ENCODE data around the gene KIAA1614.
"Not testable (repeated sequence)": the region's sequence is repeated elsewhere in the genome, so short reads cannot be mapped to it uniquely, and the experiment has no call there.

Gene KIAA1614

DNA sequence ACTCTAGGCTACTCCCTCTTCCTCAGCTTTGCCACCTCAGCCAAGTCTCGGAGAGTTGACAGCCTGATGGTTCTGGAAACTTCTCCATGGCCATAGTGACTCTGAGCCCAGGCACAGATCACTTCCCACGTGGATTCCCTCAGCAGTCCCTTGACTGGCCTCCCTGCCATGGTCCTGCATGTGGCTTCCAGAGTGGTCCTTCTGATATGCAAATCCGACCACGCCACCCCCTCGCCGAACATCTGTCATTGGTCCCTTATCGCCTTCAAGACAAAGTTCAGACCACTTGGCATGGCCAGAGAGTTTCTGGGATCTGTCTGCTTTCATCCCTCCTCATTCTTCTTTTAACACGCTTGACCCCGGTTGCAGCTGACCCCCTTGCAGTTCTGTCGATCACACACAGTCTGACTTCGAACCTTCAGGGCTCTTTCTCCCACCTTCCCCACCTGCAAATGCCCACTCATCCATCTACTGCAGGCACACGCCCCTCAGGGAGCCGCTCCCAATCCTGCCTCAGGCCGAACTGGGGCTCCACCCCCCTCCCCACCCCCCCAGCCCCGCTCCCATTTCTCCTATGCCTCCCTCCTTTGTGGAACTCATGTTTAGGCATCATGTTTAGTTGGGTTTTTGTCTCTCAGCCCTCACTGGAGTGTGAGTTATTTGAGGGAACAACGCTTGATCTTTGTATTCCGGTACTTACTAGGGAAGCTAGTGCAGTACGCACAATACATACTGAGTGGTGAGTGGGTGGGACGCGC is 29.0 kb downstream of the KIAA1614 start:
- DNase-seq (ENCODE audit: low spot score): no peak

DNA sequence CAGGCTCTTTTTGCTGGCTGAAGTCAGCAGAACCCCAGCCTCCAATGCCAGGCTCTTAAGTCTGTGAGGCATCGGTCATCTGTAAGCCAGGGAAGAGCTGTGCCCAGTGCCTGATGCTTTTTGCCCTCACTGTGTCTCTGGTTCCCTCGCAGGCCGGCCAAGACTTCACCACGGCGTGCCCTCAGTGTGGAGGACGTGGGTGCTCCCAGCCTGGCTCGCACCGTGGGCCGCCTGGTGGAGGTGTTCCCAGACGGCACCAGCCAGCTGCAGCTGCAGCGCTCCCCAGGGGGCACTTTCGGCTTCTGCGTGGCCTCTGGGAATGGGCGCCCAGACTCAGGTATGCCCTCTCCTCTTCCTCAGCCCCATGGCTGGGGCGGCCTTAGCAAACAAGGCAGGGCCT is 32.5 kb downstream of the KIAA1614 start:
- DNase-seq (ENCODE audit: low spot score): no peak

DNA sequence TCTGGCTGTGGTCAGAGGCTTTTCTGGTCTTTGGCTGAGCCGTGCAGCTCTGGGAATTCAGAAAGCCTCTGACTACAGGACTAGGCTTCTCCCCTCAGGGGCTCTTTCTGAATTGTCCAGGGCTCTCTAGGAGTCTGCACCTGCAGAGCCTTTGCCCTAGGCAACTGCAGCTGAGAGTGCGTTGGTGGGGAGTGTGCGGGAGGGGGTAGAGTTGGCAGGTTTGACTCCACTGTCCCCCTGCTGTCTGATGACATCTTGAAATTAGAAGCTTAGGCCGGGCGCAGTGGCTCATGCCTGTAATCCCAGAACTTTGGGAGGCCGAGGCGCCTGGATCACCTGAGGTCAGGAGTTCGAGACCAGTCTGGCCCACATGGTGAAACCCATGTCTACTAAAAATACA is 32.9 kb downstream of the KIAA1614 start:
- DNase-seq (ENCODE audit: low spot score): no peak

DNA sequence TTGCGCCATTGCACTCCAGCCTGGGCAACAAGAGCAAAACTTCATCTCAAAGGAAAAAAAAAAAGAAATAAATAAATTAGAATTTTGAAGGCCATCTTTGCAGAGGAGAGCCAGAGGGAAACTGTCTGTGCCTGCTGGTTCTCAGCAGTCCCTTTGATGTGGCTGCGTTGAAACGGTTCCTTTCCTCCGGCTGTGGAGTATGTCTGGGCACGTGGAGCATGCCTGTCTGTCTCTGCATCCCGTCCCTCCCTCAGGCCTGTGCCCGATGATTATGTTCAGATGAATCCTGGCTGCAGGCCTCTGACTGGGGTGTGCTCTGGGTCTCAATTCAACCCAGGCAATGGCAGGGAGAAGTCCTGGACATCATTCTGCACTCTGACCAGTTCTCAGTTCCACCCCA is 33.4 kb downstream of the KIAA1614 start:
- DNase-seq (ENCODE audit: low spot score): no peak

DNA sequence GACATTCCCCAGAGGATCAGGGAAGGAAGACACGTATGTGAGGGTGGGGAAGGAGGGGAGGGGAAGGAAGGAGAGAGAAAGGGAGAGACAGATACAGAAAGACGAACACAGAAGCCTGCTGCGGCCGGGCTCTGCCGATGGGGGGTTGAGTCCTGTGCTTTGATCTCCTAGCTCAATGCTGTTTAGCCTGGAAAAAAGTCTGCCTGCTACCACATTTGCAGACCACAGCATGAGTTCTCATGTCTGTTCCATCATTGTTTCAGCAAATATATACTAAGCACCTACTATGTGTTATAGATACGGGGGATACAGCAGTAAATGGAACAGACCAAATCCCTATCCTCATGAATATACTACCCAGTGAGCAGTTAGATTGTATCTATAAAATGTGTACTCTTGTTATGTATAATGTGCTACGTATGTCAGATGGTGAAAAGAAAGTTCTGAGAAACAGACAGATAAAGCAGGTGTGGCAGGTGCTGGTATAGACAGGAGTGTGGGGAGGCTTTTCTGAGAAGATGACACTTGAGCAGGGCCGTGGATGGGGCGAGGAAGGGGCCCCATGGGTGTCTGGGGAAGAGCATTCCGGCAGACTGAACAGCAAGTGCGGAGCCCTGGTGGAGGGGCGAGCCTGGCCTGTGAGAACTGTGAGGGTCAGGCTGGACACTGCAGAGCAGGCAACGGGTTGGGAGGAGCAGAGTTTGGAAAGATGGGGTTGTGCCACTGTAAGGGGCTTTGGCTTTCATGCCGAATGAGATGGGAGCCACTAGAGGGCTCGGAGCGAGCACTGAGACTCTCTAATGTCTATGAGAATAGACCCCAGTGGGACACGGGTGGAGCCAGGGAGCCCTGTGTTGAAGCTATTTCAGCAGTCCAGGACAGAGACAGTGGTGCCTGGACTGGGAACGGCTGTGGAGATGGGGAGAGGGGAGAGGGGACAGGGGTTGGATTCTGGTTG is 34.1 kb downstream of the KIAA1614 start:
- DNase-seq (ENCODE audit: low spot score): no peak

DNA sequence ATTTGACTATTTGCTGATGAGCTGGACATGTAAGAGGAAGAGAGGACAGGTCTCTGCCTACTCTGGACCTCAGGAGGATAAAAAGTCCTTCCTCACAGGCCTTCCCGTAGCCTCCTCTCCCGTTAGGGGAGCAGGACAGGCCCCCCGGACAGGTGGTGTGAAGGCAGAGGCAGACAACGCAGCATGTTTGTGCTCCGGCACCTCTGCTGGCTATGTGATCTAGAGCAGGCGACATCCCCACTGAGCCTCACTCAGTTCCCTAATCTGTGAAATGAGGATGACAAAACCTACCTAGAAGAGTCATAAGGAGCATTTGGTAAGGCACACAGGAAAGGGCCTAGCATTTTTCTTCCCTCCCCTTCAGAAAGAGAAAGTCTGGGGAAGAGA is 34.8 kb downstream of the KIAA1614 start:
- no peak for DNase-seq (ENCODE audit: low spot score)

DNA sequence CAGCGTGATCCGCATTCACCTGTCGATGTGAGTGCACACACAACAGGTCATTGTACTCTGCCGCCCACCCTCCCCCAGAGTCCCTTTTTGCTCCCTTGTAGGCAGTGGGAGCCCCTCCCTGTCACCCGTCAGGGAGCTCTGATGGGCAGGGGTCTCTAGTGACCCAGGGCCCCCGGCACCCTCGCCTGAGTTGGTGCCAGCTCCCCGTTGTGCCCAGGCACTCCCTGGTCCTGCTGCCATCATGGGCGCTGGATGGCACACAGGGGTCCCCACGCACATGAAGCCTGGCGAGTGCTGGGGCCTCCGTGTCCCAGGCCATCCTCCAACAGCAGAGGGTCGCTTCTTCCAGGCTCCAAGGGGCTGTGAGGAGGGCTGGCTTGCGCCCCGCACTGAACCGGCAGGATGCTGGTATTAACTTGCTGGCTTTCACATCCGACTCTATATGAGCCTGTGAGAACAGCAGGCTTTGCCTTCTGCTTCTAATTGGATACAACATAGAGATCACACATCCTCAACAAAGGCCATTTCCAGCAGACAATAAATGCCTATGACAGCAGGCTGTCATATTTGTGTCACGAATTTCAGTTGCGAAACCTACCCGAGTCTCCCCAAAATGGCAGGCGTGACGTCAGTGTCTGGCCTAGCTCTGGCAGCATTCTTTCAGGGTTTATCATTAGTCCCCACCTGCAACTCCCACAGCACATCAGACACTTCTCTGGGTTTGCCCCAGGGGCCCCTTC is 35.4 kb downstream of the KIAA1614 start:
- no peak for DNase-seq (ENCODE audit: low spot score)

DNA sequence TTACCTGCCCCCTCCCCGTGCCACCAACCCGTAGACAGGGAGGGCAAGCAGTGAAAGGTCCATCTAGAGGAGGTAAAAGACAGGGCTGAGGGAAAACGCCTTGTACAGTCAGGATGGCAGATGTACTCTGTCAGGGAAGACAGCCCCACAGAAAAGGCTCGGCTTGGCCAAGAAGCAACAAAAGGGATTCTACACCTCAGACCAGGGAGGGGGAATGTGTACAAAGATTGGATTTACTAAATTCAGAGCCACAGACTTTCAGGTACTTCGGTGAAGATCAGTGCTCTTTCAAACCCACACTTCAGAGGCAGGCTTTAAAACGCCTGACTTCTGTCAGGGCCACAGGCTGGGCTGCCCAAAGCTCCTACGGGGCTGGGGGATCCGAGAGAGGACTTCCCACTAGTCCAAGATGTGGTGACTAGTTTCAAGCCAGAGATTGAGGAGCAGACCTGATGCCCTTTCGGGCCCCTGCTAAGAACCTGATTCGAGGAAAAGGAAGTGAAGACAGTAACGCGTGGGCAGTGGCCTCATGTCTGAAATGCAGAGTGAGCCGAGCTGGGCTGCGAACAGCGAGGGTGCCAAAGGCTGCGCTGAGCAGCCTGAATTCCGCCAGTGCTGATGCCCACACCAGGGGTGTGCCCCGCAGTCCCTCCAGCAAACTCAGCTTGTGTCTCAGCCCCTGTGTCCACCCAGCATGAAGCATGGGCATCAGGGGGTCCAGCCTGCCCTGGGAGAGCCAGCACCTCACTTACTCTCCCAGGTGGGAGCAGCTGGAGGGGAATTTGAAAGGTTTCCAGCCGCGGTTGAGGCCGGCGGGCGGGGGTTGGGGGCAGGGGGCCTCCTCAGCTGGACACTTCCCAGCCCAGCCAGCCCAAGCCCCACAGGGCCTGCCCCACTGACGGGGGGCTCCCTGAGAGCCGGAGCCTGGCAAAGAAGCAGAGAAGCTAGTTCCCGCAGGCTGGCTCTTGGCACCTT is 36.2 kb downstream of the KIAA1614 start:
- DNase-seq (ENCODE audit: low spot score): no peak

DNA sequence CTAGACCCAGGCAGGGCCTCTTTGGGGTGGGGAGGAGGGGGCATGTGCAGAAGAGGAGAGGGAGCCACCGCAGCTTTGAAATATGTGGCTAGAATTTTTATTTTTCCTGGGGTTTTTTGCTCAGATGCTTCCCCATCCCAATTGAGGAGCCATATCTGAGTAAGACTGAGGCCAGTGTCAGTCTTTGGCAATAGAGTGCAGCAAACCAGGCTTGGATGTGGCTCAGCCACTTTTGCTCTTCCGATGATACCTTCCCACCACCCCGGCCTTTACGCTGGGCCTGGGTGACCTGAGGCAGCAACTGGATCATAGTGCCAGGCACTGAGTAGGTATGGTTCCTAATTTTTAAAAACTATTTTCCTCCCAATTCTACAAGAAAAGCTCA is 36.9 kb downstream of the KIAA1614 start:
- no peak for DNase-seq (ENCODE audit: low spot score)

DNA sequence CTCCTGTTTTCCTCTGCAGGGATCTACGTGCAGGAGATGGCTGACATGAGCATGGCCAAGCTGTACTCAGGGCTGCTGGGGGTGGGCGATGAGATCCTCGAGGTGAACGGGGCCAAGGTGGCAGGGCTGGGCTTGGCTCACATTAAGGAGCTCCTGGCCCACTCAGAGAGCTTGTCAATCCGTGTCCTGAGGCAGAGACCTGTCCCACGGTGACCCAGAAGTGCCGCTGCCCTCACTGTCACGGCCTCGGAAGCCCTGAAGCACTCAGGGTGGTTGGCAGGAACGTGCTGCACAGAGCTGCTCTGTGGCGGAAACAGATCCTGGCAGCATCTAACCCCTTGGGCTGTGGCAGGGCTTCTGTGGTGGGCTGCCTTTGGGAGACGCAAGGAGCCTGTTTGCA is 37.6 kb downstream of the KIAA1614 start:
- DNase-seq (ENCODE audit: low spot score): no peak

DNA sequence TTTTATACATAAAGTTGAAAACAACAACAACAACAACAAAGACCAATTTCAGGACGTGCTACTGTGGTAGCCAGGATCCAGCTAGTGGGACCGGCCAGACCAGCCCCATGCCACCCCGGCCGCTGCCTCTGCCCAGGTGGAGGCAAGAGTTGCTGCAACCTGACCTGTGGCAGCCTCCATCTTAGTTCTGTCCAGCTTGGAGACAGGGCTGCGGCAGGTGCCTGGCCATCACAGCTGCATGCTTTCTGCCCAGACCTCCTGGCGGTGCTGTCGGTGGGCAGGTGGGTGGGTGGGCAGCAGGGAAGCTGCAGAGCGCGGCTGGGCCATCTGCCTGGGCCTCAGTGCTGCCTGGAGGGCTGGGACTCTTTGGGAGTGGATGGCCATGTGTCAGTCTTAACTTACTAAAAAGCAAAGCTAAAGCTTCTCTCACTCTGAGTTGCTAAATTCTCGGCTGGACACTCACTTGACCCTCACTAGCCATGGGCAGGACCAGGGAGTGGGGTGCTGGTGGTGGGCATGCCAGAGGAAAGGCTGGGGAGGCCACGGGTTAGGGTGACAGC is 38.6 kb downstream of the KIAA1614 start:
- DNase-seq (ENCODE audit: low spot score): no peak

DNA sequence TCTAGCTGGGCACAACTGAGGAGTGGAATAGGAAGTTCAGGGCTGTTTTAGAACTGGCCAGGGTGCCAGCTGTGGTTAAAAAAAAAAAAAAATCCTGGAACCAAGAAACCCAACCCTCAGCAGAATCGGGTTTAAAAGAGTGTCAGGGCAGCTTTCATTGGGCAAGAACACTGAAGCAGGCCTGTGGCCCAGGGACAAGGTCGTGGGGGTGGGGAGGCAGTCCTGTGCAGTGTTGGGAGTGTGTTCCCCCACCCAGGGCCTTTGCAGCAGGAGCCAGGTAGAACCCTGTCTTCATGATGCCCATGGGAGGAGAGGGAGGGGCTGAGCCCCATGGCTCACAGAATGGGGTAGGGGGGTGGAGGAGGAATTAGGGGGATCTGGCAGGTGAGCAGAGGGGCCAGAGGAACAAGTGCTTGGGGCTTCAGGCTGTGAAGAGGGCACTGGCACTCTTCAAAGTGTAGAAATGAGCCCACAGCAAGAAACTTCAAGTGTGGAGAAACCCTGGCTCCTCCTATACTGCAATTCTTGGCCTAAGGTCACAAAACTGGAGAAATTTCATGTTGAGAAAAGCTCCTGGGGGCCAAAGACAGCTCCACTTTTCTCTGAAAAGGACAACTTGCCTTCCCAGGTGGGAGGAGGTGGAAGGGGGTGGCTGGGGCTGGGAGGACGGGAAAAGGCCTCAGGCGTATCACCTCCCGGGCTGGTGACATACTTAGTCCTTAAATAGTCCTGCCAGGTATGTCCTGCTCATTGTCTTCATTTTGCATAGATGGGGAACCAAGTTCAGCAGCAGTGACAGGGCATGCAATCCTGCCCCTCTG is 39.3 kb downstream of the KIAA1614 start:
- no peak for DNase-seq (ENCODE audit: low spot score)

DNA sequence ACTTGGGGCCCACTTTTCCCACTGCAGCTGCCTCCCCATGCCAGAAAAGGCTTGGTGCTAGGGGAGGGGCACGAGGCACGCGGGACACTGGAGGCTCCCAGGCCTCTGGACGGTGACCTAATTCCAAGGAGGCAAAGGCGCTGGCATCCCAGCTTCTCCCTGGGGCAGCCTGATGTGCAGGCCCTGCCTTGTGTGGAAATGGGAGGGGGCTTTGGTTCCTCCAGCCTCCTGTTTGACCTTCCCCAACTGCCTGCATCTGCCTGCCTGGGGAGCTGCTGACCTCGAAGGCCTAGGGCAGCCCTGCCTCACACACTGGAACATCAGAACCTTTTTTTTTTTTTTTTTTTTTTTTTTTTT is 39.9 kb downstream of the KIAA1614 start:
- no peak for DNase-seq (ENCODE audit: low spot score)

DNA sequence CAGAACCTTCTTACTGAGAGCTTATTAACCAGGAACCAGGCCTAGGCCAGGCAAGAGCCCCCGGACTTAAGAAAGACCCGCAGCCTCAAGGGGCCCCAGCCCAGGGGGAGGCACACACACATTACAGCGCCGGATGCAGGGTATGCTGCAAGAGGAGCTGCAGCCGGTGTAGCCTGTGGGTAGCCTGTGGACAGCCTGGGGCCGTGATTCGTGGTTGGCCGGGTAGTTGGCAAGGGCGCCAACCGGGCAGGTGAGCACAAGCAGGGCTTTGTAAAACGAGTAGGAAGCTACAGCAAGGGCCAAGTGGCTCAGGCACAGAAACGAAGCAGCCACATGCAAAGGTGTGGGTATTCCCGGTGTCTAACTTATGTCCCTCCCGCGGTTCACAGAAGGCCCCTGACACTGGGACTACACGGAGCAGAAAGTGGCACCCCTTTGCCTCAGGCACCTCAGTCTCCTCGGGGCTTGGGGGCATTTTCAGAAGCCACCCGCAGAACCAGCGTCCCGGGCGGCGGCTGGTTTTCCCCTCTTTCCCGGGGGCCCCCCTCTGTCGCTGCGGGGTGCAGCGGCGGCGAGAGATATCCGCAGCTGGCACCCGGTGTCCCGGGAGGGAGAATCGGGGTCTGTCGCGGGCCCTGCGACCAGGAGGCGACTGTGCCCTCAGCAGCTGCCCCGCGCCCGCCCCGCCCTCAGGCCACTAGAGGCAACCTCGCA is 40.8 kb downstream of the KIAA1614 start:
- DNase-seq (ENCODE audit: low spot score): no peak

DNA sequence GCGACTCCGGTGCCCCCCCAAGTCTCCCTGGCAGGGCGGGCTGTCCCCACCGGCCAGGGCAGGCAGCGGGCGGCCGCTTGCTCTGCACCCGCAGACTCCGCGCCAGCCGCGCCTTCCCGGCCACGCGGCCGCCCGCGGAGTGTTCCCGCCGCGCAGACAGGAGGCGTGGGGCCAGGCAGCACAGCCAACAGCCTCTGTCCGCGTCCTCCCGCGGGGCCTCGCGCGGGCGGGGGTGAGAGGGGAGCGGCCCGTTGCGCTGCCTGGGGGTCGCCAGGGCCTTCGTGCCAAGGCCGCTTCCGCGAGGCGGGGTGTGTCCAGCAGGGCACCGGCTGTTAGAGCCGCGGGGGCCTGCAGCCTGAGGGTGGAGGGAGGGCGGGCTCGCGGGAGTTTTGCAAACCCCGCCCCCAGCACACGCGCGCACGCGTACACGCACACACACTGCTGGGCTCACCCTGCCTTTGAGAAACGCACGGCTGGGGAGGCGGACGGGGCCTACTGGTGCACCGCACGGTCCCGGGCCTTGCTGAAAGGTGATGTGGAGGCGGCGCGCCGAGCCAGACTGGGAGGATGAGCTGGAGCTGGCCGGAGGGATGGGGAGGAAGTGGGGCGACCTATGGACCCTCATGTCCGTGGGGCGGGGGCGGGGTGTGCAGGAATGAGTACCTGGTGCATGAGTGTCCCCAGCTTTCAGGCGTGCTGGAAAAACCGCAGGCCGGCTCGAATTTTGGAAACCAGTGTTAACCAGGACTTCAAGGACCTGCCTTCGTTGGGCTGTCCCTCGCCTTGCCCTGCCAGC is 41.5 kb downstream of the KIAA1614 start:
- peak; percentile 63 for DNase-seq (ENCODE audit: low spot score)

DNA sequence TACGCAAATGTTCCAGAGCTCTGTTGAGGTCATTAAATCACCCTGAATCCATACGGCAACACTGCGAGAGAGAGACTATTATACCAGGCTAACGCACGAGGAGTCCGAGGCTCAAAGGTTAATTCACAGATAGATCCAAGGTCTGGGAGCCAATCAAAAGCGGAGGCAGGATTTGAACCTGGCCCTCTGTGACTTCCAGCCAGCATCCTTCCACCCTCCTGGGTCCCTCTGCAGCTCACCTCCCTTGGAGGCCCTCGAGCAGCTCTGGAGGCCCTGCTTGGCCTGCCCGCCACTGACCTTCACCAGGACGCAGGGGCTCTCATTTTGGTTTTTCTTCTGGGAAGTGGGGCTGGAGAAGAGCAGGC is 42.1 kb downstream of the KIAA1614 start:
- no peak for DNase-seq (ENCODE audit: low spot score)

DNA sequence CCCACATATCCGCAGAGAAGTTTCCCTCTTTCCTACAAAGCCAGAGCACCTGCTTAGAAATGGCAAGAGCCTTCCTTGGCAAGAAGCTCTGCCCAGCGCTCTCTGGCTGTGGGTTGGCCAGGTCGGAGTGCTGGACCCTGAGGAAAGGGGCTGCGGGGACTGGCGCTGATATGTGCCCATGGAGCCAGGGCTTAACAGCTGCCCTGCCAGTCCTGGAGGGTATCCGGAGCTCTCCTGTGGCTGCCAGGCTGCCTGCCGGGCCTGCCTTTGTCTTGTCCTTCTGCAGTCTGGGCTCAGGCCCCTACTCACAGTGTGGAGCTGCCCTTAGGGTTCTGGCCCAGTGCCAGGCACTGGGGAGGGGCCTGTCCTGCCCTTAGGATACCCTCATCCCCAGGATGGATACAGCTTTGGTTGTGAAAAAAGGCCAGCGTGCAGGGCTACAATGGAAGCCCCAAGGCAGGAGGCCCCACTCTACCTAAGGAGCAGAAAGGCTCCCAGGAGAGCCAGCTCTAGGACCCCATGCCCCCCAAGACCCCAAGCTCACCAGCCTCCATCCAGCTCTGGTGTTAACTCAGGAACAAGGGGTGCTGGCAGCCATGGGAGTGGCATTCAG is 43.4 kb downstream of the KIAA1614 start:
- no peak for DNase-seq (ENCODE audit: low spot score)

DNA sequence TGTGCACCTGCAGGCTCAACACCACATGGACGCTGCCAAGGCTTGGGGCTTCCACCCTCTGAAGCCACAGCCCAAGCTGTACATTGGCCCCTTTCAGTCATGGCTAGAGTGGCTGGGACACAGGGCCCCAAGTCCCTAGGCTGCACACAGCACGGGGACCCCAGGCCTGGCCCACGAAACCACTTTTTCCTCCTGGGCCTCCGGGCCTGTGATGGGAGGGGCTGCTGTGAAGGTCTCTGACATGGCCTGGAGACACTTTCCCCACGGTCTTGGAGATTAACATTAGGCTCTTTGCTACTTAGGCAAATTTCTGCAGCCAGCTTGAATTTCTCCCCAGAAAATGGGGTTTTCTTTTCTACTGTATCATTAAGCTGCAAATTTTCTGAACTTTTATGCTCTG is 46.9 kb downstream of the KIAA1614 start:
- not testable (repeated sequence) for DNase-seq (ENCODE audit: low spot score)

Measured in globus pallidus (tissue), 1 donor.